Glomerular visceral epithelial cell (primary cell): Measurements from ENCODE around the gene TTC39A.

Experiments
- DNase-seq: peaks from one replicate; pipeline ENCODE4 v3.0.0-alpha.2; 2016; ENCODE audit errors: extremely low spot score

TTC39A gene

GRCh38 chr1:51330331-51331201 lies at the start of gene TTC39A:
Gene TTC39A, minus strand, starts transcription at chr1:51330562. Its CDS starts 85 bp downstream, at chr1:51330477.
- DNase-seq, result no peak

DNA sequence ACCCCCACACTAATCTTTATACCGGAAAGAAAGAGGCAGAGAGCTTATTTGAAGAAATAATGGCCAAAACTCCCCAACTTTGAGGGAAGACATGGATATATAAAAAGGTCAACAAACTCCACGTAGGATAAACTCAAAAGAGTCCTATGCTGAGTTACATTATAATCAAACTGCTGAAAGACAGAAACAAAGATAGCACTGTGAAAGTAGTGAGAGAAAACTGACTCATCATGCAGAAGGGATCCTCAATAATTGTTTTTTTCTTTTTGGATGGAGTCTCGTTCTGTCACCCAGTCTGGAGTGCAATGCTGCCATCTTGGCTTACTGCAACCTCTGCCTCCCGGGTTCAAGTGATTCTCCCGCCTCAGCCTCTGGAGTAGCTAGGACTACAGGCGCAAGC lies 48.5 kb upstream of the TTC39A start:
- no peak for DNase-seq

DNA sequence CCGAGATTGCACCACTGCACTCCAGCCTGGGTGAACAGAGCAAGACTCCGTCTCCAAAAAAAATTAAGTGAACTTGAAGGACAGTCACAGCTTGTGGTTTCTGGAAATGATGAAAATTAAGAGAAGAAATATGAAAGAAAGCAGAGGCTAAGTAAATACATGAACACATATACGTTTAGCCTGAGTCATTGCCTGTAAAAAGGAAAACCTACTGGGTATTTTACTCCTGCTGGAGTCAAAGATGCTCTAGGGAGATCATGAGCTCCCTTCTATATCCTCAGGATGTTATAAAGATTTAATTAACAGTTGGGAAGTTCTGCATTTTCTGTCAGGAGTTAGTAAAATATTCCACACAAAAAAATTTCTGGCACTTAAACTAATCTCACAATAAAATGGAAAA lies 43.5 kb upstream of the TTC39A start:
- DNase-seq, result no peak

- DNase-seq, result no peak
Observed at GRCh38 chr1:51372561-51372960, 42.2 kb upstream of the TTC39A start.

DNA sequence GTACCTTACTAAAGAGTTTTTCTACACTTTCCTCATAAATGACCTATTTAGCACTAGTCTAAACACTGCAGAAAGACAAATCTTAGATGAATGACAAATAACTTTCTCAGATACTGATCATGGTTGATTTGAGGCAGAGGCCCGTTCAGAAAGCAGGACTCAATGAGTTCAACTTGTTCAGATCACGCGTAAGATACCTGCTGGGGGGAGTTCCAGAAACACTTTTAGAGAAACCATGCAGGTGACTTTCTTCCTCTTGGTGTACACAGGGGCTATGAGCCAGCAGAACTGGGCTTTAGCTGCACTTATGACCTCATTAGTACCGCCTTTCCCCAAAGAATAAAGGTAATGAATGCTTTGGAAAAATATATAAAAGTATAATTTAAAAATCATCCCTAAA lies 38.8 kb upstream of the TTC39A start:
- DNase-seq, result no peak

- no peak for DNase-seq
Observed at GRCh38 chr1:51365774-51366173, 35.4 kb upstream of the TTC39A start.

DNA sequence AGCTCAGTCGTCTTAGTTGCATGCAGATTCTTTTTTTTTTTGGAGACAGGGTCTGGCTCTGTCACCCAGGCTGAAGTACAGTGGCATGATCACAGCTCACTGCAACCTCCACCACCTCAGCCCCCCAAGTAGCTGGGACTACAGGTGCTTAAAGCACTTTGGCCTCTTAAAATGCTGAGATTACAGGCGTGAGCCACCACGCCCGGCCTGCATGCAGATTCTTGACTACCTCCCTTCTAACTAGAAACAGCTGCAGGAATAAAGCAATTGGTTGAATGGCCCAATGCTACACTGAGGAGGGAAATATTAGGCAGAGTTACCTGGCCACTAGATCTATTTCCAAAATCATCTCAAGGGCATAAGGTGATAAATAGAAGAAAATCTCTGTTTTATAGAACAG lies 29.5 kb upstream of the TTC39A start:
- no peak for DNase-seq

GRCh38 chr1:51355382-51355781 lies 25.0 kb upstream of the TTC39A start:
- DNase-seq, result no peak

DNA sequence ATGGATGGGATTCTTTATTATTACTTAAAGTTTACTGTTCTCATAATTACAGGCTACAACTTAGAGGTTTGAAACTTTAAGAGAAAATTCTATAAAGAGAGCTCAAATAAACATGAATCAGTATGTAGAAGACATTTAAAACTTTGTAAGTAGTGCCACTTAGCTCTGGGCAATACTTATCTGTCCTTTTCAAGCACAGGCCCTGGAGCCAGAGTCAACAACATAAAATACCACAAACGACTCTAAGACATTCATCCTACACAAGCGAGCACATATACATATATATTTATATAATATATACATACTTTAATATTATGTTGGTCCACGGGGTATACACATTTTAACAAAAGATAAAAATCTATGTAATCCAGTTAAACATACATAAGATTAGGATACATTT lies 24.1 kb upstream of the TTC39A start:
- DNase-seq, result no peak

DNA sequence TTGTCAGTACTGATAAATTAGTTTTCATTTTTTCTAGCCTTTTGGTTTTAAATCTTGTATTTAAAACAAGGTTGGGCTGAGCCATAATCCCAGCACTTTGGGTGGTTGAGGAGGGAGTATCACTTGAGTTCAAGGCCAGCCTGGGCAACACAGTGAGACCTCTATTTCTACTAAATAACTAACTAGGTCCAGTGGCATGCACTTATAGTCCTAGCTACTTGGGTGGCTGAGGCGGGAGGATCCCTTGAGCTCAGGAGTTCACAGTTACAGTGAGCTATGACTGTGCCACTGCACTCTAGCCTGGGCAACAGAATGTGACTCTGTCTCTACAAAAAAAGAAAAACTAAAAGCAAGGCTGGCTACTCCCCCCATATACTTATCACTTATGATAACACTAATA lies 21.5 kb upstream of the TTC39A start:
- no peak for DNase-seq

- no peak for DNase-seq
Observed at GRCh38 chr1:51349862-51350261, 19.5 kb upstream of the TTC39A start.

GRCh38 chr1:51348147-51348527 lies 17.8 kb upstream of the TTC39A start:
- DNase-seq, result no peak

GRCh38 chr1:51347398-51348146 lies 17.2 kb upstream of the TTC39A start:
- DNase-seq, result no peak

DNA sequence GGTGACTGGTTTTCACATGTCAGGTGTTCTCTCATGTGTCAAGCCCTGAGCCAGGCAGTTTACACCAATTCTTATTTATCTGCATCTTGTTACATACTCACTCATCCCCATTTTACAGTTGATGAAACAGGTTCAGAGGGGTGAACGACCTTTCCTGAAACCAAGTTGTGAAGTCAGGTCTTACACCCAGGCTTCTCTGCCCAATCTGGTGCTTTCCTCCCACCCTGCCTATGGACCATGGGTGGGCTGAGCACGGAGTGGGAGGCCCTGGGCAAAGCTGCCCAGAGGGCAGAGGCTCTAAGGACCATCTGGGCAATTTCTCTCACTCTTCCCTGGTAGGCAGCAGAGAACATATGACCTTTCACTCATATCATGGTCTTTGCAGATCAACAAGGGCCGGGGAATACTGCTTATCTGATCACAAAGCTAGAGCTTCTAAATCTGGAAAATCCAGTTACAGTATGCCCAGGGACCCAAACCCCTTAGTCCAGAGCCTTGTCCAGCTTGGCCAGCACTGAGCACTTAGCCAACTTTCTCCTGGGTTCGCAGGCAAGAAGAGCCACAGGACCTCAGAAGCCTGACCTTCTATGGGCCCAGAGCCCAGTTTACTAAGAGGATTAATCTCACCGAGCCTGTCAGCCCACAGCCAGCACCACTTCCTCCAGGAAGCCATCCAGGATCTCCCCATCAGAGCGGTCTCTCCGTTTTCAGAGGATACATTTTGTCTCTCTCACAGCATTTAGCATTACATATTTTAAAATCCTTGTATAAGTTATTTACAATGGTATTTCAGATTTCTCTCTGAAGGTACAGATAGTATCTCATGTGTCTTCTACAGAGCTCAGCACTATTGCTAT lies 16.0 kb upstream of the TTC39A start:
- no peak for DNase-seq

- DNase-seq, result no peak
Observed at GRCh38 chr1:51345300-51345687, 14.9 kb upstream of the TTC39A start.

DNA sequence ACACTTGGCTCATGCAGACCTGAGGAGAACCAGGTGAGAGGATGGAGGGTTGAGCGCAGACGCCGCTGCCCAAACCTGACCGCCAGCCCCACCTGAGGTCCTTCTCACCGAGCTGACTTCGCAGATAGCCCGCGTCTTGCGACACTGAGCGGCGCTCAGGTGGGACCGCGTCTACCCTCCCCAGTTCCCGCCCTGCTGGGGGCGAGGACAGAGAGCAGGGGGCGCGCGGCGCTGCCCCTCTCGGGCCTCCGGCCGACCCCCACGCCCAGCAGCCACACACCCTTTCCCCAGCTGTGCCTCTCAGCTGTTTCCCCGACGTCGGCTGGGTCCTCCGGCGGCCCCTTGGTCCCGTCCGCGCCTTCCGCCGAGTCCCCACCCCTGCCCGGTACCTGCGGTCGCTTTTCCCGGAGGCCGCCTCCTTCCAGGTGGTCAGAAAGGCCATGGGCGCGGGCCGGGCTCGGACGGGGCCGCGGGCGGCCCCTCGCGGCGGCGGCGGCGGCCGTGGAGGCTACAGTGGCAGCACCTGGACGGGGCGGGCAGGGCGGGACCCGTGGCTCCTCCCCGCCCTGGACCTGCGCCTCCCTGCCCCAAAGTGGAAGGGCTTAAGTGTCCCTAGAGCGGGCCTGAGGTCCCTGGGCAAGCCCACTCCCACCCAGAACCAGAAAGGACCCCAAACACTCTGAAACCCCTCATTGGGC lies 14.4 kb upstream of the TTC39A start:
- no peak for DNase-seq

GRCh38 chr1:51344276-51344601 lies 13.9 kb upstream of the TTC39A start:
- no peak for DNase-seq

DNA sequence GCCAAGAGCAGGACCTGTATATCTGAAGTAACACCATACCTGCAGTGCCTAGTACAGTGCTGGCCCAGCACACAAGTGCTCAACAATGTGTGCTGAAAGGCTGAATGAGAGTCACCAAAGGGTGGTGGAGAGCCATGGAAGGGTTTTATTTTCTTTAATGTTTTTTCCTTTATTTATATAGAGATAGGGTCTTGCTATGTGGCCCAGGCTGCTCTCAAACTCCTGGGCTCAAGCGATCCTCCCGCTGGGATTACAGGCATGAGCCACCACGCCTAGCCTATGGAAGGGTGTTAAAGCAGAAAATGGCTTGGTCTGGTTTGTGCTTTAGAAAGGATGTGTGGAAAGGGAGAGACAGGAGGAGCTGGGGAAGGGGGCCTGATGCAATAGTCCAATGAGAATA lies 13.3 kb upstream of the TTC39A start:
- DNase-seq, result no peak

GRCh38 chr1:51342591-51343206 lies 12.3 kb upstream of the TTC39A start:
- no peak for DNase-seq

DNA sequence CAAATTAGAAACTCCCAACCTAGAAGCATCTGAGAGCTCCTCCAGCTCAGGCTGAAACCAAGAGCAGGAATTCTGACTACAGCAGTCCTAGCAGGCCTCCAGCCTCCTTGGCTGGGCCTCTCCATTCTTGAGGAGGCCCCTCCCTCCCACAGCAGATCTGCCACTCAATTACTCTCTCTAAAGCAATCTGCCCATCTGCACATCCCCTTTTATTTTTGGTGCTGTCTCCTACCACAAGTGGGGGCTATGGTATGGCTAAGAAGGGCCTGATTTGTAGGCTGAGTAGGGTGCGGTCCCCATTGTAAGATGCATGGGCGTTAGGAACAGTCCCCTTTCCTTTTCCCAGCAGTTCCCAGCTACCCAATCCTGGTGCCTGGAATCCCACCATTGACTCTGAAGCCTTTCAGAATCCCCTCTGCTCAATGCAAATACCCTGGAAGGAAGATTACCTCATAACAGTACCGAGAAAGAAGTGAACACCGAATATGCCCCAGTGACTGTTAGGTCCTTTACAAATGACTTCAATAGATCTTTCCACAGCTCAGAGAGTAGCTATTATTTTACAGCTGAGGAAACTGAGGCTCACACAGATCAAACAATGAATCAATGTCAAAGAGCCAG lies 11.6 kb upstream of the TTC39A start:
- no peak for DNase-seq

GRCh38 chr1:51340380-51340779 lies 10.0 kb upstream of the TTC39A start:
- DNase-seq, result no peak
